Measurements from ENCODE around the gene APMAP.

DNA sequence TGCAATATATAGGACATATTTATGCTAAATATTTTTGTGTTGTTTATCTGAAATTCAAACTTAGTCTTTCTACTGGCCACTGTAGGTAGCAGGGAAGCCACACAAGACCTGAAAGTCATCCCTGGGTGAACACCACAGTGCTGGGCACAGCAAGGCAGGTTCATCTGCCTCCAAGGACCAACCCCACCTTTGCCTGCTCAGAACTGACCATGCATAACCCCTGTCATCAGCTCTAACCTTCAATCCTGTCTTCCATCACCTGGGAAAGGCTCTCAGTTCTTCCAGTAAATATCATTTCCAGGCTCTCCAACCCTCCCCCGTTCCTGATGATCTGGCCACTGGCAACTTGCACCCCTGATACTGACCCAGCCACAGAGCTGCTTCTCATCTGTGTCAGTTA, 76.1 kb downstream of the APMAP start:
- TF ChIP-seq, protein P1, sequence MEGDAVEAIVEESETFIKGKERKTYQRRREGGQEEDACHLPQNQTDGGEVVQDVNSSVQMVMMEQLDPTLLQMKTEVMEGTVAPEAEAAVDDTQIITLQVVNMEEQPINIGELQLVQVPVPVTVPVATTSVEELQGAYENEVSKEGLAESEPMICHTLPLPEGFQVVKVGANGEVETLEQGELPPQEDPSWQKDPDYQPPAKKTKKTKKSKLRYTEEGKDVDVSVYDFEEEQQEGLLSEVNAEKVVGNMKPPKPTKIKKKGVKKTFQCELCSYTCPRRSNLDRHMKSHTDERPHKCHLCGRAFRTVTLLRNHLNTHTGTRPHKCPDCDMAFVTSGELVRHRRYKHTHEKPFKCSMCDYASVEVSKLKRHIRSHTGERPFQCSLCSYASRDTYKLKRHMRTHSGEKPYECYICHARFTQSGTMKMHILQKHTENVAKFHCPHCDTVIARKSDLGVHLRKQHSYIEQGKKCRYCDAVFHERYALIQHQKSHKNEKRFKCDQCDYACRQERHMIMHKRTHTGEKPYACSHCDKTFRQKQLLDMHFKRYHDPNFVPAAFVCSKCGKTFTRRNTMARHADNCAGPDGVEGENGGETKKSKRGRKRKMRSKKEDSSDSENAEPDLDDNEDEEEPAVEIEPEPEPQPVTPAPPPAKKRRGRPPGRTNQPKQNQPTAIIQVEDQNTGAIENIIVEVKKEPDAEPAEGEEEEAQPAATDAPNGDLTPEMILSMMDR (IDR thresholded peaks at IDR 0.05): no peak
- TF ChIP-seq ZFX (IDR thresholded peaks at IDR 0.05; ENCODE audit: borderline replicate concordance): no peak

Data from 22Rv1 (cell line).